ENCODE results near the gene BPIFA3.

DNA sequence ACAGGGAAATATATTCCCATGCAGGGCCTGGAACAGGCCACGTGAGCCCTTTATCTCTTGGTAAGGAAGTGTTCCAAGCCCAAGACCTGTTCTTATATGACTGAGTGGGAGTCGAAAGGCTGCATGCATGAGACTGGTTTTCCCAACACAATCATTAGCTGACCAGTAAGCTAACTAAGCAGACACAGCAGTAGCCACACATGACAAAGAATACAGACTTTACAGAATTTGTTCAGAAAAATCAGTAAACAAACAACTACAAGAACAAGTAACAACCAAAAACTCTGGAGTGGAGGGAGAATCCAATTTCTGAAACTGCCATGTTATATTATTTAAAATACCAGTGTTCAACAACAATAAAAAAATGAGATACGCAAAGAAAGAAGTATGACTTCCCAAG is 35.3 kb downstream of the BPIFA3 start:
- TF ChIP-seq POLR2A (IDR thresholded peaks at IDR 0.05) = no peak
- TF ChIP-seq, protein P1, sequence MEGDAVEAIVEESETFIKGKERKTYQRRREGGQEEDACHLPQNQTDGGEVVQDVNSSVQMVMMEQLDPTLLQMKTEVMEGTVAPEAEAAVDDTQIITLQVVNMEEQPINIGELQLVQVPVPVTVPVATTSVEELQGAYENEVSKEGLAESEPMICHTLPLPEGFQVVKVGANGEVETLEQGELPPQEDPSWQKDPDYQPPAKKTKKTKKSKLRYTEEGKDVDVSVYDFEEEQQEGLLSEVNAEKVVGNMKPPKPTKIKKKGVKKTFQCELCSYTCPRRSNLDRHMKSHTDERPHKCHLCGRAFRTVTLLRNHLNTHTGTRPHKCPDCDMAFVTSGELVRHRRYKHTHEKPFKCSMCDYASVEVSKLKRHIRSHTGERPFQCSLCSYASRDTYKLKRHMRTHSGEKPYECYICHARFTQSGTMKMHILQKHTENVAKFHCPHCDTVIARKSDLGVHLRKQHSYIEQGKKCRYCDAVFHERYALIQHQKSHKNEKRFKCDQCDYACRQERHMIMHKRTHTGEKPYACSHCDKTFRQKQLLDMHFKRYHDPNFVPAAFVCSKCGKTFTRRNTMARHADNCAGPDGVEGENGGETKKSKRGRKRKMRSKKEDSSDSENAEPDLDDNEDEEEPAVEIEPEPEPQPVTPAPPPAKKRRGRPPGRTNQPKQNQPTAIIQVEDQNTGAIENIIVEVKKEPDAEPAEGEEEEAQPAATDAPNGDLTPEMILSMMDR (IDR thresholded peaks at IDR 0.05) = no peak
- no peak for TF ChIP-seq POLR2AphosphoS5 (IDR thresholded peaks at IDR 0.05)

Data from stomach (tissue), 4 donors.